NCI-H2171 (cell line): Measurements from ENCODE around the gene PDCL3.

Source experiments
- DNase-seq: peaks from one replicate; lab custom pipeline; 2025; lab: John Stamatoyannopoulos, UW

PDCL3 gene

DNA sequence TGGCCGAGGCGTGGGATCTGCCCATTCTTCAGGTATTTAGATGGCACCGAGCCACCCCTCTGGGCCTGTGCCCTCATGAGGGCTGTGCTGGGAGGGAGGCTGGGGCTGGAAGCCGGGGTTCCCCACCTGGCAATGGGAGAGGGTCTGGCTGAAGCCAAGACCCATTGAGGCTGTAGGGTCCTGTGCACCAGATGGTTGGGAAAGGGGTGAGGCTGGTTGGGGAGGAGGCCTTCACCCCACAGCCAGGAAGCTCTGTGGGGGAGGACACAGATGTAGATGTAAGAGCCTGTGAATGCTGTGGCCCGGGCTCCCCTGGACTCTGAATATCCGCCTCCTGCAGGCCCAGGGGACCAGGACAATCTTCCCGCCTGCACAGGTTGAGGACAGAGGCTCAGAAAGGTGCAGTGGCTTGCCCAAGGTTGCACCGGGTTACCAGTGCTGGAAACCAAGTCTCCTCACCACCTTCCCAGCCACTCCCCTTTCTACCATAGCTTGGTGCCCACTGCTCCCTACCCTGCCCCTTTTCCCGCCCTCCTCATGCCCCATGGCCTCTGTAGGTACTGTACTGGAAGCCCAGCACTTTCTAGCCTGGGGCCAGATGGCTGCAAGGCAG, 49.7 kb downstream of the PDCL3 start:
- no peak for DNase-seq

GRCh38 chr2:100613719-100614118, 50.9 kb downstream of the PDCL3 start:
- no peak for DNase-seq

- DNase-seq: no peak
These were observed 51.7 kb downstream of the PDCL3 start for GRCh38 chr2:100614455-100615000.

DNA sequence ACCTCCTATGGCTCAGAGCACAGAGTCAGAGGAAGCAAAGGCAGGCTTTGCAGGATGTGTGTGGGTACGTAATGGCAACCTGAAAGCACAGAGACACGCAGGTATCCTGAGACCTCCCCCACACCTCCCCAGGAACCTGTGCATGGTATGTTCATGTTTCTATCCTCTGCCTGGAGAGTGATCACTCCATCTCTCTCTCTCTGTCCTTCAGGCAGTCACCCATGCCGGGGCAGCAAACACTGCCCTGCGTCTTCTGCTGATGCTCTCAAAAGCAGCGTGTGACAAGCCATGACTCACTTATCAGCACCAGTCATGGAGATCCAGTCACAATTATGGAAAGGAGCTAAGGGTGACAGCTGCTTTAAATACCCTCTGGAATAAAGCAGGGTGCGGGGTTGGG, 52.7 kb downstream of the PDCL3 start:
- DNase-seq: no peak

GRCh38 chr2:100615886-100616285, 53.1 kb downstream of the PDCL3 start:
- DNase-seq: no peak

- no peak for DNase-seq
These were observed 54.1 kb downstream of the PDCL3 start for GRCh38 chr2:100616841-100617390.

- DNase-seq: no peak
These were observed 57.2 kb downstream of the PDCL3 start for GRCh38 chr2:100619951-100620350.

DNA sequence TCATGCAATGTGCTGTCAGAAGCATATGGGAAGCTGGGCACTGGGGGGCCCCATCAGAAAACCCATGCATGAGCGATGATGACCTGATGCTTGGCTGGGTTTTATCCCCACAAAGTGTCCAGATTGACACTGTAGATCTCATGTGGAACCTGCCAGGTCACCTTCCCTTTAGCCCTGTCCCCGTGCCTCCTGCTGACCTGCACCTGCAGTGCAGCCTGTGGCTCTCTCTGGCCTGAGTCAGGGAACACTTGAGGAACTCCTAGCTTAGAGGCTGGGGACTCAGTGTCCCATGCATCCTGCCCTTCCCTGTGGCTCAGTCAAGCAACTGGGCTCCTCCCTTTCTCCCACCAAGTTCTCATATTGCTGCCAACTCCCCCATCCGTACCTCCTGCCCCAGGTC, 57.7 kb downstream of the PDCL3 start:
- no peak for DNase-seq

DNA sequence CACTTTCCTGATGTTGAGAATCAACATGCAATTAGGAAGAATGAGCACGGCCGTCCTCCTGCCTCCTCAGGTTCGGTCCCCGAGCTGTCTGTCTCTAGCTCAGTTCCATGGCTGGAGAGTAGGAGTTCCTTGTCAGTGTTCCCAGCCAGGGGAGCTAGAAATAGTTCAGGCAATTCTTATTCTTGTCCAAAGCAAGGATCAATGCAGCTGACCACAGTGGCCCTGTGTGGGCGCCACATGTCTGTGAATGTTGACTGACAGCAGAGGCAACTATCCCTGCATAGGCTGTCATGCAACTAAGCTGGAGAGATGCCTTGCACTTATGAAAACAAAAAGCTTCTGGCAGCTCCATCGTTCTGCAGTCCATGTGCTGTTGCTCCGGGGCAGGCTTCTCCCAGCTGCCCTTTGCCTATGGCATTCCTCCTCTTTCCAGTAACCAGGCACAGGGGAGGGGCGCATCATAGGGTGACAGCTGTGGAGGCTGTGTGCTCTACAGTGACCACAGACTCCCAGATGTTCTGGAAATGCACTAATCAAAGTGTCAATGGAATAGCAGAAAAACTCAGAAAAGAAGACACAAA, 58.7 kb downstream of the PDCL3 start:
- no peak for DNase-seq

GRCh38 chr2:100623033-100623715, 60.4 kb downstream of the PDCL3 start:
- no peak for DNase-seq

DNA sequence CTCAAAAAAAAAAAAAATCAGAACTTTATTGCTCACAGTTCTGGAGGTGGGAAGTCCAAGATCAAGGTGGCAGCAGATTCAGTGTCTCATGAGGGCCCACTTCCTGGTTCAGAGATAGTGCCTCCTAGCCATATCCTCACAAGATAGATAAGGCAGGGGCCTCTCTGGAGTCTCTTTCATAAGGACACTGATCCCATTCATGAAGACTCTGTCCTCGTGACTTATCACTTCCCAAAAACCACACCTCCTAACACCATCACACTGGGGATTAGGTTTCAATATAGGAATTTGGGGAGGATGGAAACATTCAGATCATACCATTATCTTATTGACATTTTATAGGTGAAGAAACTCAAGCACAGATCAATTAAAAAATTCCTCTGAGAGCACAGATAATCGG, 61.1 kb downstream of the PDCL3 start:
- DNase-seq: no peak

DNA sequence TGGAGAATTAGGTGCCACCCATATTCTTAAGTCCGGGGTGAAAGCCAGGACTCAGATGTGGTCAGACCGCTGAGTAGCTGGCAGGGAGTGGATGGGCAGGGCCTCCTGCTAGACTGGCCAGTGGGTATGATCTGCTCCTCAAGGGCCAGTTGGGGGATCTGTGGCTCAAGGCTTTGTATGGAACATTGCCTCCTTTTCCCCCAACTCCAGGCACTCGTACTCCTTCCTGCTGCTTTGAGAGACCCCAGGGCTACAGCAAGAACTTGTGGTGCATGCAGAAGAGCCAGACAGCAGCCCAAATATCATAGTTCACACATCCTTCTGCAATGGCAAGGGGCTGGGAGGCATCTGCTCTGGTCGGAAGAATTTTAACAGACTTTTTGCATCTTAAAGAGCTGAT, 61.7 kb downstream of the PDCL3 start:
- DNase-seq: no peak

GRCh38 chr2:100625717-100626116, 62.9 kb downstream of the PDCL3 start:
- no peak for DNase-seq
